Lower leg skin (tissue), 3 donors: ENCODE results near the gene PALM.

Experiments
- POLR2A ChIP-seq, 2 donors: fragments of 450-650 bp; IDR thresholded peaks; one replicate each; pipeline ENCODE4 v1.6.1; 2016 to 2017; ENCODE audit warnings: antibody characterized with exemption in 2 of 2, mild to moderate bottlenecking in 1 of 2, moderate library complexity in 1 of 2
- TF ChIP-seq, protein P1 (sequence below), 3 donors: fragments of 450-650 bp; IDR thresholded peaks; one replicate each; pipeline ENCODE4 v1.5.1; 2016; ENCODE audit warnings: antibody characterized with exemption in 3 of 3, mild to moderate bottlenecking in 3 of 3, moderate library complexity in 2 of 3

DNA sequence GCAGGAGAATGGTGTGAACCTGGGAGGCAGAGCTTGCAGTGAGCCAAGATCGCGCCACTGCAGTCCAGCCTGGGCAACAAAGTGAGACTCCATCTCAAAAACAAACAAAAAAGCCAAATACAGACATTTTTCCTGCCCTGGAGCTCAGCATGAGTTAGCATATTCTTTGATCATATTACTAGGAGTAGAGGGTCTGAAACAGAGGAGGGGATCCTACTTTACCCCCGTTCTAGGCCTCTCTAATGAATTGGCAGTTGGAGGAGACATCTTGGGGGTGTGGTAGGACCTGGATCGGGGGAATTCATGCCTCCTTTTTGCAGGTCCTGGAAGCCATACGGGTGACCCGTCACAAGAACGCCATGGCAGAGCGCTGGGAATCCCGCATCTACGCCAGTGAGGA, 54.4 kb downstream of the PALM start:
- TF ChIP-seq, protein P1, sequence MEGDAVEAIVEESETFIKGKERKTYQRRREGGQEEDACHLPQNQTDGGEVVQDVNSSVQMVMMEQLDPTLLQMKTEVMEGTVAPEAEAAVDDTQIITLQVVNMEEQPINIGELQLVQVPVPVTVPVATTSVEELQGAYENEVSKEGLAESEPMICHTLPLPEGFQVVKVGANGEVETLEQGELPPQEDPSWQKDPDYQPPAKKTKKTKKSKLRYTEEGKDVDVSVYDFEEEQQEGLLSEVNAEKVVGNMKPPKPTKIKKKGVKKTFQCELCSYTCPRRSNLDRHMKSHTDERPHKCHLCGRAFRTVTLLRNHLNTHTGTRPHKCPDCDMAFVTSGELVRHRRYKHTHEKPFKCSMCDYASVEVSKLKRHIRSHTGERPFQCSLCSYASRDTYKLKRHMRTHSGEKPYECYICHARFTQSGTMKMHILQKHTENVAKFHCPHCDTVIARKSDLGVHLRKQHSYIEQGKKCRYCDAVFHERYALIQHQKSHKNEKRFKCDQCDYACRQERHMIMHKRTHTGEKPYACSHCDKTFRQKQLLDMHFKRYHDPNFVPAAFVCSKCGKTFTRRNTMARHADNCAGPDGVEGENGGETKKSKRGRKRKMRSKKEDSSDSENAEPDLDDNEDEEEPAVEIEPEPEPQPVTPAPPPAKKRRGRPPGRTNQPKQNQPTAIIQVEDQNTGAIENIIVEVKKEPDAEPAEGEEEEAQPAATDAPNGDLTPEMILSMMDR (IDR thresholded peaks at IDR 0.05) = no peak
- TF ChIP-seq POLR2A (IDR thresholded peaks at IDR 0.05) = no peak
